Stimulated activated CD8-positive, alpha-beta memory T cell treated with anti-CD3 and anti-CD28 coated beads, Interleukin-12 subunit alpha, Interleukin-12 subunit beta, amount 100 ng/mL, for 4 hours (primary cell): ENCODE data around the gene IRS2.
"Not testable (repeated sequence)": the region's sequence is repeated elsewhere in the genome, so short reads cannot be mapped to it uniquely, and the experiment has no call there.

ENCODE experiments used
- DNase-seq: peaks from one replicate; pipeline ENCODE4 v3.0.0-alpha.2; 2020; ENCODE audit warnings: low read depth

IRS2 gene

GRCh38 chr13:109755551-109755950 lies 30.8 kb downstream of the IRS2 start:
- DNase-seq, result no peak

- DNase-seq, result no peak
Measured at GRCh38 chr13:109751477-109751876, 34.9 kb downstream of the IRS2 start.

GRCh38 chr13:109750221-109750775 lies 36.1 kb downstream of the IRS2 start:
- DNase-seq, result no peak

GRCh38 chr13:109749365-109749764 lies 37.0 kb downstream of the IRS2 start:
- no peak for DNase-seq

- DNase-seq, result no peak
Measured at GRCh38 chr13:109748677-109749076, 37.7 kb downstream of the IRS2 start.

- no peak for DNase-seq
Measured at GRCh38 chr13:109747524-109747923, 38.9 kb downstream of the IRS2 start.

- DNase-seq, result no peak
Measured at GRCh38 chr13:109746364-109746763, 40.0 kb downstream of the IRS2 start.

- DNase-seq, result no peak
Measured at GRCh38 chr13:109745702-109746101, 40.7 kb downstream of the IRS2 start.

GRCh38 chr13:109745060-109745459 lies 41.3 kb downstream of the IRS2 start:
- no peak for DNase-seq

- no peak for DNase-seq
Measured at GRCh38 chr13:109744512-109745051, 41.8 kb downstream of the IRS2 start.

GRCh38 chr13:109743706-109744453 lies 42.5 kb downstream of the IRS2 start:
- no peak for DNase-seq

- no peak for DNase-seq
Measured at GRCh38 chr13:109741966-109742365, 44.4 kb downstream of the IRS2 start.

- no peak for DNase-seq
Measured at GRCh38 chr13:109740721-109741120, 45.7 kb downstream of the IRS2 start.

- DNase-seq, result no peak
Measured at GRCh38 chr13:109740121-109740520, 46.3 kb downstream of the IRS2 start.

- DNase-seq, result no peak
Measured at GRCh38 chr13:109738298-109738746, 48.1 kb downstream of the IRS2 start.

GRCh38 chr13:109737606-109738005 lies 48.8 kb downstream of the IRS2 start:
- no peak for DNase-seq

- no peak for DNase-seq
Measured at GRCh38 chr13:109737046-109737573, 49.3 kb downstream of the IRS2 start.

- DNase-seq, result no peak
Measured at GRCh38 chr13:109735436-109735966, 50.9 kb downstream of the IRS2 start.

- no peak for DNase-seq
Measured at GRCh38 chr13:109734002-109734785, 52.2 kb downstream of the IRS2 start.

GRCh38 chr13:109733550-109733949 lies 52.8 kb downstream of the IRS2 start:
- DNase-seq, result no peak

- not testable (repeated sequence) for DNase-seq
Measured at GRCh38 chr13:109732470-109733170, 53.8 kb downstream of the IRS2 start.
